IPS-15b (cell line): ENCODE data around the gene CAMK1D.
"Not testable (repeated sequence)": the region's sequence is repeated elsewhere in the genome, so short reads cannot be mapped to it uniquely, and the experiment has no call there.

Source experiments
- H3K27me3 ChIP-seq: one replicate; pipeline ENCODE4 v1.6.1; 2013; ENCODE audit warnings: low read length; ENCODE audit not compliant: control insufficient read depth, insufficient read depth
- H3K36me3 ChIP-seq: one replicate; pipeline ENCODE4 v1.6.1; 2013; ENCODE audit warnings: low read length; ENCODE audit not compliant: control insufficient read depth, insufficient read depth
- H3K4me1 ChIP-seq: one replicate; pipeline ENCODE4 v1.6.1; 2013; ENCODE audit warnings: mild to moderate bottlenecking, low read length; ENCODE audit not compliant: control insufficient read depth, insufficient read depth
- H3K4me3 ChIP-seq: one replicate; pipeline ENCODE4 v1.5.1; 2013; ENCODE audit warnings: low read depth, low read length
- H3K9ac ChIP-seq: one replicate; pipeline ENCODE4 v1.6.1; 2013; ENCODE audit warnings: low read depth, mild to moderate bottlenecking, low read length
- H3K9me3 ChIP-seq: one replicate; pipeline ENCODE4 v1.6.1; 2013; ENCODE audit warnings: mild to moderate bottlenecking, low read length; ENCODE audit not compliant: control insufficient read depth, insufficient read depth

The CAMK1D gene

GRCh38 chr10:12357525-12358151, 8.3 kb downstream of the CAMK1D start:
- Histone ChIP-seq H3K4me1 (peaks cover 23% of the 10 kb centered on the region), H3K4me3 (no peak overlapping the region), H3K36me3 (no peaks in the 10 kb centered on the region), H3K9ac (no peak overlapping the region), H3K27me3 (no peaks in the 10 kb centered on the region), H3K9me3 (no peaks in the 10 kb centered on the region)

GRCh38 chr10:12358863-12359564, 9.7 kb downstream of the CAMK1D start:
- H3K9me3 ChIP-seq, result no peaks in the 10 kb centered on the region
- H3K4me3 ChIP-seq, result no peak overlapping the region
- H3K4me1 ChIP-seq, result peaks cover 23% of the 10 kb centered on the region
- no peak overlapping the region for H3K9ac ChIP-seq
- H3K36me3 ChIP-seq, result no peaks in the 10 kb centered on the region
- no peaks in the 10 kb centered on the region for H3K27me3 ChIP-seq

- H3K27me3 ChIP-seq, result no peaks in the 10 kb centered on the region
- peaks cover 23% of the 10 kb centered on the region for H3K4me1 ChIP-seq
- H3K9me3 ChIP-seq, result no peaks in the 10 kb centered on the region
- H3K9ac ChIP-seq, result no peak overlapping the region
- no peaks in the 10 kb centered on the region for H3K36me3 ChIP-seq
- no peak overlapping the region for H3K4me3 ChIP-seq
Observed at GRCh38 chr10:12360461-12360860, 11.1 kb downstream of the CAMK1D start.

- not testable (repeated sequence) for H3K27me3 ChIP-seq, H3K36me3 ChIP-seq, H3K9me3 ChIP-seq, H3K4me3 ChIP-seq, H3K9ac ChIP-seq
- peaks cover 23% of the 10 kb centered on the region for H3K4me1 ChIP-seq
Observed at GRCh38 chr10:12361115-12361514, 11.8 kb downstream of the CAMK1D start.

- no peaks in the 10 kb centered on the region for H3K27me3 ChIP-seq
- H3K4me1 ChIP-seq, result peaks cover 14% of the 10 kb centered on the region
- H3K36me3 ChIP-seq, result no peaks in the 10 kb centered on the region
- H3K9me3 ChIP-seq, result no peaks in the 10 kb centered on the region
- no peak overlapping the region for H3K9ac ChIP-seq
- H3K4me3 ChIP-seq, result no peak overlapping the region
Observed at GRCh38 chr10:12364559-12364958, 15.2 kb downstream of the CAMK1D start.

- H3K4me3 ChIP-seq, result no peak overlapping the region
- no peaks in the 10 kb centered on the region for H3K36me3 ChIP-seq
- H3K9me3 ChIP-seq, result no peaks in the 10 kb centered on the region
- H3K9ac ChIP-seq, result no peak overlapping the region
- H3K27me3 ChIP-seq, result no peaks in the 10 kb centered on the region
- no peaks in the 10 kb centered on the region for H3K4me1 ChIP-seq
Observed at GRCh38 chr10:12367272-12367671, 17.9 kb downstream of the CAMK1D start.

- Histone ChIP-seq H3K4me1 (no peaks in the 10 kb centered on the region), H3K9ac (no peak overlapping the region), H3K27me3 (no peaks in the 10 kb centered on the region), H3K36me3 (no peaks in the 10 kb centered on the region), H3K9me3 (no peaks in the 10 kb centered on the region), H3K4me3 (no peak overlapping the region)
Observed at GRCh38 chr10:12369982-12370381, 20.6 kb downstream of the CAMK1D start.

GRCh38 chr10:12372846-12373245, 23.5 kb downstream of the CAMK1D start:
- Histone ChIP-seq H3K9ac (no peak overlapping the region), H3K36me3 (no peaks in the 10 kb centered on the region), H3K4me1 (no peaks in the 10 kb centered on the region), H3K9me3 (no peaks in the 10 kb centered on the region), H3K4me3 (no peak overlapping the region), H3K27me3 (no peaks in the 10 kb centered on the region)

GRCh38 chr10:12375076-12375504, 25.7 kb downstream of the CAMK1D start:
- no peaks in the 10 kb centered on the region for H3K9me3 ChIP-seq
- no peaks in the 10 kb centered on the region for H3K27me3 ChIP-seq
- H3K9ac ChIP-seq, result no peak overlapping the region
- no peaks in the 10 kb centered on the region for H3K36me3 ChIP-seq
- no peak overlapping the region for H3K4me3 ChIP-seq
- no peaks in the 10 kb centered on the region for H3K4me1 ChIP-seq

- Histone ChIP-seq H3K4me3 (no peak overlapping the region), H3K9me3 (no peaks in the 10 kb centered on the region), H3K36me3 (no peaks in the 10 kb centered on the region), H3K9ac (no peak overlapping the region), H3K4me1 (no peaks in the 10 kb centered on the region), H3K27me3 (no peaks in the 10 kb centered on the region)
Observed at GRCh38 chr10:12376211-12376610, 26.9 kb downstream of the CAMK1D start.

GRCh38 chr10:12377658-12378290, 28.4 kb downstream of the CAMK1D start:
- H3K4me3 ChIP-seq, result no peak overlapping the region
- H3K9ac ChIP-seq, result no peak overlapping the region
- no peaks in the 10 kb centered on the region for H3K27me3 ChIP-seq
- H3K36me3 ChIP-seq, result no peaks in the 10 kb centered on the region
- H3K4me1 ChIP-seq, result no peaks in the 10 kb centered on the region
- H3K9me3 ChIP-seq, result no peaks in the 10 kb centered on the region

- Histone ChIP-seq H3K4me1 (no peaks in the 10 kb centered on the region), H3K4me3 (no peak overlapping the region), H3K27me3 (no peaks in the 10 kb centered on the region), H3K36me3 (no peaks in the 10 kb centered on the region), H3K9ac (no peak overlapping the region), H3K9me3 (no peaks in the 10 kb centered on the region)
Observed at GRCh38 chr10:12380999-12381398, 31.7 kb downstream of the CAMK1D start.
